Esophagus squamous epithelium (tissue), 5 donors: ENCODE results near the gene CRYBG1. TPM values are rescaled to one million over a fixed set of nuclear protein-coding genes. Genes with fewer than 3 reads are reported as not detected.
"Not testable (repeated sequence)": the region's sequence is repeated elsewhere in the genome, so short reads cannot be mapped to it uniquely, and the experiment has no call there.

Experiments
- DNase-seq: peaks from one replicate; lab custom pipeline; 2025; lab: John Stamatoyannopoulos, UW
- H3K27ac ChIP-seq, 4 donors: fragments of 200-600 bp; sonication (generic); one replicate each; pipeline ENCODE4 v1.5.1; 2016 to 2019; ENCODE audit warnings: mild to moderate bottlenecking in 1 of 4
- H3K27me3 ChIP-seq, 4 donors: fragments of 200-600 bp; sonication (generic); 1 replicate in 3 of 4; 2 replicates in 1 of 4; pipeline versions ENCODE4 v1.5.1 to v1.6.0; 2017 to 2021; ENCODE audit warnings: antibody characterized with exemption in 1 of 4
- H3K36me3 ChIP-seq, 3 donors: fragments of 200-600 bp; sonication (generic); one replicate each; pipeline ENCODE4 v1.5.1; 2016 to 2019
- H3K4me1 ChIP-seq, 3 donors: fragments of 200-600 bp; sonication (generic); one replicate each; pipeline ENCODE4 v1.5.1; 2017 to 2019
- H3K4me3 ChIP-seq, 4 donors: fragments of 200-600 bp; sonication (generic); 1 replicate in 3 of 4; 2 replicates in 1 of 4; pipeline ENCODE4 v1.5.1; 2016 to 2019; ENCODE audit warnings: mild to moderate bottlenecking in 2 of 4, moderate library complexity in 1 of 4
- H3K9me3 ChIP-seq, 3 donors: fragments of 200-600 bp; sonication (generic); one replicate each; pipeline ENCODE4 v1.5.1; 2016 to 2019
- POLR2A ChIP-seq, 4 donors: fragments of 450-650 bp; IDR thresholded peaks; one replicate each; pipeline ENCODE4 v1.6.1; 2017; ENCODE audit warnings: antibody characterized with exemption in 4 of 4, mild to moderate bottlenecking in 4 of 4, moderate library complexity in 3 of 4
- WGBS, 2 donors: methylation state at CpG; one replicate each; pipeline ENCODE4 v1.1.5; 2018; 5-methylcytosine and 5-hydroxymethylcytosine counted together
- intact Hi-C: fragments of 100-400 bp; cut with DNase I; formaldehyde crosslinking; loops from one replicate; pipeline ENCODE4 v1.15.0; 2022
- total RNA-seq, 4 donors: library from RNA; depleted of rRNA; stranded (reverse); fragments of >200 nt; gene quantifications; one replicate each; pipeline ENCODE4 v1.1.0, GENCODE V29; 2016
- TF ChIP-seq, protein P1 (sequence below), 6 experiments: fragments of 450-650 bp in 4 of 6; fragments of 200-600 bp in 2 of 6; sonication (generic) in 2 of 6; IDR thresholded peaks; one replicate each; pipeline ENCODE4 v1.5.1; 2016 to 2019; ENCODE audit warnings: antibody characterized with exemption in 6 of 6, mild to moderate bottlenecking in 4 of 6, moderate library complexity in 4 of 6
- donor health status: DM: yes; HTN: yes; CAD: no.

The CRYBG1 gene
- total RNA-seq, 4 donors from 2014 or later, result 119 to 185 (median 153) TPM

DNA sequence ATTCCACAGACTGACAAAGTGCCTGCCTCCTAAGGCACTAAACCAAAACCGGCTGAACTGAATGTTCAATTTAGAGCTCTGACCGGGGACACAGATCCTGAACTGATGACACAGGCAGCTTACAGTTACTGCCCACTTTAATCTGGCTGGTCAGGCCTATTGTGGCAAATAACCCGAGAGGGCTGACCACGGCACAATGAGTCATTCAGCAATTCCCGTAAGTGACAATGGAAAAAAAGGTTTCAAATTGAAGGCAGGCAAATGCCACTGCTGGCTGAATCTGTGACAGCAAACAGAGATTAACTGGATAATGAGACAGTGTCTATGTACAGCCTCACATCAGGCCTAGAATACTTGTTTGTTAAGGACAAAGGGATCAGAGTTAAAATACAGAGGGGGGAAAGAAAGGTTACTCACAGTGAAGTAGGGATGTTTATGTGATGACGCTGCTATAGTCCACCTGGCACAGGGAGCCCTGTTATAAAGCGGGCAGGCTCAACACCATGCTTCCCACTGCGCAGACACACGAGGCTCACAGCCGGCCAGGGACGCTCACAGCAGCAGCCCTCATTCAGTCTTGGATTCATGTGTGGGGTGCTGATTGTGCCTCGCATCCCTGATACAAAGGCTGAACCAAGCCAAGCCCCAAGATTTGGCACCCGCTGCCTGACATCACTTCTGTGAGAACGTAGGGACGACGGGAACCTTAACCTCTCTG is 214.4 kb downstream of the CRYBG1 start:
- no peak for DNase-seq
- Histone ChIP-seq H3K27ac (peak overlapping the region in 2 of 4 donors; percentile 5 to 16), H3K27me3 (no peaks in the 10 kb centered on the region), H3K4me3 (no peak overlapping the region), H3K36me3 (peaks cover 1 to 53% (median 1%) of the 10 kb centered on the region in 3 donors), H3K4me1 (no peaks in the 10 kb centered on the region), H3K9me3 (no peaks in the 10 kb centered on the region)
- WGBS, 2 donors, result 71 to 74% methylated on average over 11 to 12 of the region's 16 CpGs
- TF ChIP-seq, protein P1, sequence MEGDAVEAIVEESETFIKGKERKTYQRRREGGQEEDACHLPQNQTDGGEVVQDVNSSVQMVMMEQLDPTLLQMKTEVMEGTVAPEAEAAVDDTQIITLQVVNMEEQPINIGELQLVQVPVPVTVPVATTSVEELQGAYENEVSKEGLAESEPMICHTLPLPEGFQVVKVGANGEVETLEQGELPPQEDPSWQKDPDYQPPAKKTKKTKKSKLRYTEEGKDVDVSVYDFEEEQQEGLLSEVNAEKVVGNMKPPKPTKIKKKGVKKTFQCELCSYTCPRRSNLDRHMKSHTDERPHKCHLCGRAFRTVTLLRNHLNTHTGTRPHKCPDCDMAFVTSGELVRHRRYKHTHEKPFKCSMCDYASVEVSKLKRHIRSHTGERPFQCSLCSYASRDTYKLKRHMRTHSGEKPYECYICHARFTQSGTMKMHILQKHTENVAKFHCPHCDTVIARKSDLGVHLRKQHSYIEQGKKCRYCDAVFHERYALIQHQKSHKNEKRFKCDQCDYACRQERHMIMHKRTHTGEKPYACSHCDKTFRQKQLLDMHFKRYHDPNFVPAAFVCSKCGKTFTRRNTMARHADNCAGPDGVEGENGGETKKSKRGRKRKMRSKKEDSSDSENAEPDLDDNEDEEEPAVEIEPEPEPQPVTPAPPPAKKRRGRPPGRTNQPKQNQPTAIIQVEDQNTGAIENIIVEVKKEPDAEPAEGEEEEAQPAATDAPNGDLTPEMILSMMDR (IDR thresholded peaks at IDR 0.05), result no peak
- no peak for TF ChIP-seq POLR2A (IDR thresholded peaks at IDR 0.05)
- intact Hi-C loops, result loop anchor here (10.0 kb wide), 1 partner anchor 410 kb away; no protein-coding TSS in a partner anchor

DNA sequence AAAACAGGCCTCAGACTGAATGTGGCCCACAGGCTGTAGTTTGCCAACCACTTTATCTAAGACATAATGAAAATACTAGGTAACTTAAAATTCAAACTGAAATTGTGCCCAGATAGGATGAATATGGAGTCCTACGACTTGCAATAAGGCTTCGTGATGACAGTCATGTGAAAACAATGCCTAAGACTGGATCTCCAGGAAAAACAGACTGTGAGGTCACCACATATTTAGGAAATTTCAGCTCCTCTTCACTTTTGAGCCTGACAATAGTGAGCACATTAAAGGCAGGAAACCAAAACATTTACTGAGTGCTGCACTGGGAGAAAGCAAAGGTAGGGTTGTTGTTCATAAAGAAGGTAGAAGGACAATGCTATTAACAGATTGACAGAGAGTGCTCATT is 218.8 kb downstream of the CRYBG1 start:
- H3K9me3 ChIP-seq, result no peaks in the 10 kb centered on the region
- H3K27me3 ChIP-seq, result no peaks in the 10 kb centered on the region
- TF ChIP-seq, protein P1 (IDR thresholded peaks at IDR 0.05), result no peak
- TF ChIP-seq POLR2A (IDR thresholded peaks at IDR 0.05), result no peak
- 82 to 84% methylated on average over 2 of the region's 2 CpGs for WGBS, 2 donors
- H3K27ac ChIP-seq, result no peak overlapping the region
- intact Hi-C loops, result loop anchor here (10.0 kb wide), 1 partner anchor 406 kb away; no protein-coding TSS in a partner anchor
- no peaks in the 10 kb centered on the region for H3K4me1 ChIP-seq
- no peak for DNase-seq
- no peak overlapping the region for H3K4me3 ChIP-seq
- peaks cover 0 to 55% (median 0%) of the 10 kb centered on the region in 3 donors for H3K36me3 ChIP-seq

DNA sequence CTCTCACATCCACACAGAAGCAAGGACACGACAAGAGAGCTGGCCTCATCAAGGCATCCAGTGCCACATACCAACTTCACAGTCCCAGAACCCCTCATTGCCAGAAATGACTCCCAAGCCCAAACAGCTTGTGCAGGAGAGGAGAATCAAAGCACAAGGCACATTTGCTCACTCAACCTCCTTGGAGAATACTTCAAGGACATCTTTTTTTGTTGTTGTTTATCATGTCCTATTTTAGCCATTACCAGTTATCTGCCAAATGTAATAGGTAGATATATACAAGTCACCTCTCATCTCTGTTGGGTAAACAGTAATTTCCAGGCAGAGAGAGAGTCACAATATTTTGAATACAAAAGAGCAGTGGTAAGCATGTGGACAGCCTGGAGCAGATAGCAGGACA is 221.0 kb downstream of the CRYBG1 start:
- H3K4me3 ChIP-seq, result no peak overlapping the region
- no peak for TF ChIP-seq POLR2A (IDR thresholded peaks at IDR 0.05)
- TF ChIP-seq, protein P1 (IDR thresholded peaks at IDR 0.05), result no peak
- no peak for DNase-seq

DNA sequence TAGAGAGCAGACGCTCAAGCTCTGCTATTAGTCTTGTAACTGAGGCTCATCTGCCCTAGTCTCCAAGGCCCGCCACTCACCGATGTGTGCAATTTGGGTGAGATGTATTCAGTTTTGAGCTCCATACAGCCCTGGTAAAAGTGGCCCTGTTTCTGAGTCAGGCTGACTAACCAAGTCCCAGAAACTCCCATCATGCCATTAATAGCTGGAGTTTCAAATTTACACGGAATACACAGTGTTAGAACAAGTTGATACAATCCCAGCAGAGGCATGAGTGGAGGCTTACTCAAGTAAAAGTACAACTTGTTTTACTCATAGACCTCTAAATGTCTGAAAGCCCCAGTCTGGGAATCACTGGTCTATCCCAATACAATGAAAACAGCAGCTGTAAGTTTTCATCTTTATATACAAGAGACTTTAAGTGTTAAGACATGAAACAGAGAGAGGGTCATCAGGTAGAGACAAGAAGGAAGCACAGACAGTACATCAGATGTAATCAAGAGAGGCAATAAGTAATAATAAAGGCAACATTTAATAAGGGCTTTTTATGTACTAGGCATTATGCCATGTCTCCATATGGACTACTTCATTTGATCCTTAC is 226.4 kb downstream of the CRYBG1 start:
- Histone ChIP-seq H3K27ac (no peak overlapping the region), H3K36me3 (peaks cover 0 to 71% (median 0%) of the 10 kb centered on the region in 3 donors), H3K4me1 (no peaks in the 10 kb centered on the region), H3K9me3 (no peaks in the 10 kb centered on the region), H3K4me3 (no peak overlapping the region), H3K27me3 (no peaks in the 10 kb centered on the region)
- TF ChIP-seq POLR2A (IDR thresholded peaks at IDR 0.05), result no peak
- TF ChIP-seq, protein P1 (IDR thresholded peaks at IDR 0.05), result no peak
- no peak for DNase-seq
- whole genome bisulfite sequencing, 2 donors, result 82 to 86% methylated on average over 4 of the region's 4 CpGs
- intact Hi-C loops, result no loop called here

More for the DNA sequence above, 221.0 kb downstream of the CRYBG1 start:
- intact Hi-C loops, result no loop called here
- H3K9me3 ChIP-seq, result no peaks in the 10 kb centered on the region
- H3K27me3 ChIP-seq, result no peaks in the 10 kb centered on the region
- H3K36me3 ChIP-seq, result peaks cover 0 to 65% (median 0%) of the 10 kb centered on the region in 3 donors
- H3K4me1 ChIP-seq, result no peaks in the 10 kb centered on the region
- WGBS, 2 donors, result 100% methylated on average over 1 of the region's 1 CpG
- H3K27ac ChIP-seq, result no peak overlapping the region

DNA sequence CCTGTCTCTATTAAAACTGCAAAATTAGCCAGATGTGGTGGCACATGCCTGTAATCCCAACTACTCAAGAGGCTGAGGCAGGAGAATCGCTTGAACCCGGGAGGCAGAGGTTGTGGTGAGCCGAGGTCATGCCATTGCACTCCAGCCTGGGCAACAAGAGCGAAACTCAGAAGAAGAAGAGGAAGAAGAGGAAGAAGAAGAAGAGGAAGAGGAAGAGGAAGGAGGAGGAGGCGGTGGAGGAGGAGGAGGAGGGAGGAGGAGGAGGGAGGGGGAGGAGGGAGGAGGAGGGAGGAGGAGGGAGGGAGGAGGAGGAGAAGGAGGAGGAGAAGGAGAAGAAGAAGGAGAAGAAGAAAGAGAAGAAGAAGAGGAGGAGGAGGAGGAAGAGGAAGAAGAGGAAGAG is 228.4 kb downstream of the CRYBG1 start:
- DNase-seq, H3K27me3 ChIP-seq, intact Hi-C loops, H3K4me1 ChIP-seq, H3K27ac ChIP-seq, H3K9me3 ChIP-seq, H3K4me3 ChIP-seq: not testable (repeated sequence)
- 70 to 100% methylated on average over 2 of the region's 5 CpGs for WGBS, 2 donors
- peaks cover 0 to 52% (median 0%) of the 10 kb centered on the region in 3 donors for H3K36me3 ChIP-seq
